H1 (cell line): Measurements from ENCODE around the gene ACMSD.

Experiments used
- BCL11A ChIP-seq, 2 experiments: IDR thresholded peaks; one replicate each; pipeline ENCODE4 v1.6.1; 2011; ENCODE audit warnings: low read depth in 2 of 2, low read length in 2 of 2, mild to moderate bottlenecking in 2 of 2
- CEBPB ChIP-seq: IDR thresholded peaks from 2 replicates; pipeline ENCODE4 v1.6.1; 2012; ENCODE audit warnings: low read depth, low read length
- CREB1 ChIP-seq: IDR thresholded peaks from 2 replicates; pipeline ENCODE4 v1.6.1; 2012; ENCODE audit warnings: inconsistent platforms
- EGR1 ChIP-seq: IDR thresholded peaks from 2 replicates; pipeline ENCODE4 v1.6.1; 2011; ENCODE audit warnings: low read depth, low read length, borderline replicate concordance
- EP300 ChIP-seq, 2 experiments: IDR thresholded peaks; 1 replicate in 1 of 2; 2 replicates in 1 of 2; pipeline ENCODE4 v1.6.1; 2011 to 2012; ENCODE audit warnings: low read depth in 2 of 2, low read length in 2 of 2, mild to moderate bottlenecking in 2 of 2, borderline replicate concordance in 1 of 2, inconsistent platforms in 1 of 2, moderate library complexity in 1 of 2
- POLR2A ChIP-seq, 2 experiments: IDR thresholded peaks; 1 replicate in 1 of 2; 2 replicates in 1 of 2; pipeline ENCODE4 v1.6.1; 2011; ENCODE audit warnings: low read depth in 2 of 2, low read length in 2 of 2, mild to moderate bottlenecking in 2 of 2; ENCODE audit errors: control extremely low read depth in 1 of 2
- POLR2AphosphoS5 ChIP-seq: IDR thresholded peaks from 2 replicates; pipeline ENCODE4 v1.6.1; 2011; ENCODE audit warnings: low read depth, low read length
- YY1 ChIP-seq: IDR thresholded peaks from 2 replicates; pipeline ENCODE4 v1.6.1; 2011; ENCODE audit warnings: low read depth, mild to moderate bottlenecking, low read length
- TF ChIP-seq, protein P1 (sequence below), 3 experiments: IDR thresholded peaks; 1 replicate in 2 of 3; 2 replicates in 1 of 3; pipeline versions ENCODE4 v1.5.1 to v1.6.1; 2011; ENCODE audit warnings: low read length in 3 of 3, mild to moderate bottlenecking in 3 of 3, inconsistent platforms in 2 of 3, low read depth in 1 of 3, moderate library complexity in 1 of 3; ENCODE audit not compliant: insufficient read depth in 1 of 3; ENCODE audit errors: control extremely low read depth in 1 of 3

GRCh38 chr2:134852518-134852917, 14.1 kb downstream of the ACMSD start:
- TF ChIP-seq, protein P1, sequence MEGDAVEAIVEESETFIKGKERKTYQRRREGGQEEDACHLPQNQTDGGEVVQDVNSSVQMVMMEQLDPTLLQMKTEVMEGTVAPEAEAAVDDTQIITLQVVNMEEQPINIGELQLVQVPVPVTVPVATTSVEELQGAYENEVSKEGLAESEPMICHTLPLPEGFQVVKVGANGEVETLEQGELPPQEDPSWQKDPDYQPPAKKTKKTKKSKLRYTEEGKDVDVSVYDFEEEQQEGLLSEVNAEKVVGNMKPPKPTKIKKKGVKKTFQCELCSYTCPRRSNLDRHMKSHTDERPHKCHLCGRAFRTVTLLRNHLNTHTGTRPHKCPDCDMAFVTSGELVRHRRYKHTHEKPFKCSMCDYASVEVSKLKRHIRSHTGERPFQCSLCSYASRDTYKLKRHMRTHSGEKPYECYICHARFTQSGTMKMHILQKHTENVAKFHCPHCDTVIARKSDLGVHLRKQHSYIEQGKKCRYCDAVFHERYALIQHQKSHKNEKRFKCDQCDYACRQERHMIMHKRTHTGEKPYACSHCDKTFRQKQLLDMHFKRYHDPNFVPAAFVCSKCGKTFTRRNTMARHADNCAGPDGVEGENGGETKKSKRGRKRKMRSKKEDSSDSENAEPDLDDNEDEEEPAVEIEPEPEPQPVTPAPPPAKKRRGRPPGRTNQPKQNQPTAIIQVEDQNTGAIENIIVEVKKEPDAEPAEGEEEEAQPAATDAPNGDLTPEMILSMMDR (IDR thresholded peaks at IDR 0.05; ENCODE audit: control extremely low read depth in 1 of 3, insufficient read depth in 1 of 3, low read depth in 1 of 3, low read length in 3 of 3), result no peak
- TF ChIP-seq POLR2A (IDR thresholded peaks at IDR 0.05; ENCODE audit: control extremely low read depth in 1 of 2, low read depth in 2 of 2, low read length in 2 of 2) (no peak), BCL11A (IDR thresholded peaks at IDR 0.05; ENCODE audit: low read depth in 2 of 2, low read length in 2 of 2) (no peak), CREB1 (0 out of 2 replicates have a peak, but pooled peaks have one; percentile 16), POLR2AphosphoS5 (no peak), CEBPB (no peak), EP300 (IDR thresholded peaks at IDR 0.05; ENCODE audit: borderline replicate concordance in 1 of 2, low read depth in 2 of 2, low read length in 2 of 2) (no peak), YY1 (no peak), EGR1 (no peak)
